ENCODE results near the gene SEMA3C.

DNA sequence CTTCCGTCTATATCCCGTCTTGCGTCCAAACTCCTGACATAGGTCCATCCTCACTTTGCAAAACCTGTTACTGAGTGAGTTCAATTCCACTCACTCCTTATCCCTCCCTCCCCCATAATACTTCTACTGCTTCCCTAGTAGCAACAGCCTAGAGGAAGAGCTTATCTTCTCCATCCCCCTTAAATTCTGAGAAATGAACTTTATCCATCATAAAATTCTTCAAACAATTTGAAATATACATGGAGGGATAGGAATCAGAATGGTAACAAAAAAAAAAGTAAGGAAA, 27.6 kb downstream of the SEMA3C start:
- TF ChIP-seq POLR2A (IDR thresholded peaks at IDR 0.05; ENCODE audit: low read length) (no peak), GATA1 (IDR thresholded peaks at IDR 0.05; ENCODE audit: low read depth, low read length) (no peak)
